Right cardiac atrium (tissue), 5 donors: ENCODE measurements around the gene POU3F1. TPM values are rescaled to one million over a fixed set of nuclear protein-coding genes. Genes with fewer than 3 reads are reported as not detected.

Experiments
- ATAC-seq, 2 donors: fragments of 200-7000 bp; cut with Tn5 transposase; one replicate each; pipeline versions ENCODE4 v1.8.0 to v1.9.1; 2020; ENCODE audit warnings: moderate library complexity in 2 of 2, mild to moderate bottlenecking in 1 of 2
- DNase-seq, 3 donors: peaks; one replicate each; pipeline ENCODE4 v3.0.0-alpha.2; 2020
- H3K27ac ChIP-seq: one replicate; pipeline ENCODE4 v1.5.1; 2013; ENCODE audit warnings: mild to moderate bottlenecking, low read length, control low read depth, moderate library complexity
- H3K27me3 ChIP-seq: one replicate; pipeline ENCODE4 v1.6.1; 2013; ENCODE audit not compliant: control insufficient read depth, insufficient read depth
- H3K4me1 ChIP-seq: one replicate; pipeline ENCODE4 v1.6.1; 2013; ENCODE audit warnings: low read length; ENCODE audit not compliant: control insufficient read depth, insufficient read depth
- H3K4me3 ChIP-seq: one replicate; pipeline ENCODE4 v1.5.1; 2013; ENCODE audit warnings: low read length, control low read depth
- H3K9me3 ChIP-seq: one replicate; pipeline ENCODE4 v1.6.1; 2013; ENCODE audit warnings: low read length; ENCODE audit not compliant: control insufficient read depth
- WGBS: extraction: QIAGEN DNeasy Blood & Tissue Kit; methylation state at CpG from one replicate; pipeline ENCODE4 v1.1.7; 2013; 5-methylcytosine and 5-hydroxymethylcytosine counted together
- intact Hi-C, 4 donors: fragments of 100-400 bp; cut with DNase I; formaldehyde crosslinking; loops; one replicate each; pipeline versions ENCODE4 v1.11.0 to v1.14.0; 2022 to 2023
- long read RNA-seq, 4 donors: library from polyadenylated mRNA; unstranded; transcript quantifications; one replicate each; pipeline ENCODE4 v2.0.0, GENCODE V29; 2020 to 2021
- polyA plus RNA-seq: library from polyadenylated mRNA; stranded (reverse); fragments of 200-250 nt; gene quantifications from one replicate; pipeline ENCODE4 v1.2.3, GENCODE V29; 2013
- total RNA-seq, 4 donors: library from RNA; stranded (reverse); fragmentation: NEBNext Ultra II Directional; extraction: Animal tissue kit (Norgen Biotek cat#: 25700); gene quantifications; one replicate each; pipeline ENCODE4 v1.2.1, GENCODE V29; 2021
- donor health status: healthy with polysubstance abuse.
- donor health status: DM: no; HTN: yes; CAD: no.
- donor health status: DM: no; HTN: no; CAD: no.
- donor health status: DM: no; HTN: yes; CAD: no; lungs with severe emphysema.
- donor health status: DM: yes; HTN: yes; CAD: no.

POU3F1 gene
- total RNA-seq, result under 1 TPM in 3 of 4 donors, not detected in 1; 0.09 to 0.17 (median 0.17) TPM
- polyA plus RNA-seq, result 0.07 TPM
- long read RNA-seq, donor 1, result 0 reads
- long read RNA-seq, donor 2, result 0 reads
- long read RNA-seq, donor 3, result 0 reads
- long read RNA-seq, donor 4, result 0 reads

GRCh38 chr1:38046333-38046883 is at the start of gene POU3F1:
TSS of gene POU3F1 (minus strand) at chr1:38046793. CDS start at chr1:38046743, 50 bp downstream.
- Histone ChIP-seq H3K9me3 (no peaks in the 10 kb centered on the region), H3K4me3 (peak within 1 kb of the TSS; percentile 47), H3K27ac (no peak within 1 kb of the TSS), H3K27me3 (no peaks in the 10 kb centered on the region), H3K4me1 (no peaks in the 10 kb centered on the region)
- ATAC-seq (no peak), DNase-seq (no peak)
- intact Hi-C loops, result no loop called here
- WGBS, result 2% methylated on average over 92 of the region's 92 CpGs

- Histone ChIP-seq H3K27me3 (no peaks in the 10 kb centered on the region), H3K9me3 (no peaks in the 10 kb centered on the region), H3K4me3 (no peak overlapping the region), H3K27ac (no peak overlapping the region), H3K4me1 (no peaks in the 10 kb centered on the region)
- DNase-seq (no peak), ATAC-seq (no peak)
- intact Hi-C loops, result no loop called here
- 87% methylated on average over 12 of the region's 12 CpGs for WGBS
Observed at GRCh38 chr1:38095454-38095931, 48.9 kb upstream of the POU3F1 start.

- intact Hi-C loops, result no loop called here
- no peaks in the 10 kb centered on the region for H3K27me3 ChIP-seq
- no peak overlapping the region for H3K27ac ChIP-seq
- ATAC-seq, result no peak
- WGBS, result 66% methylated on average over 11 of the region's 11 CpGs
- no peaks in the 10 kb centered on the region for H3K4me1 ChIP-seq
- H3K4me3 ChIP-seq, result no peak overlapping the region
- DNase-seq, result no peak
- no peaks in the 10 kb centered on the region for H3K9me3 ChIP-seq
Observed at GRCh38 chr1:38094711-38095290, 48.2 kb upstream of the POU3F1 start.

GRCh38 chr1:38093569-38094520 is 47.3 kb upstream of the POU3F1 start:
- ATAC-seq (no peak), DNase-seq (no peak)
- Histone ChIP-seq H3K9me3 (no peaks in the 10 kb centered on the region), H3K27me3 (no peaks in the 10 kb centered on the region), H3K27ac (no peak overlapping the region), H3K4me3 (no peak overlapping the region), H3K4me1 (no peaks in the 10 kb centered on the region)
- 61% methylated on average over 18 of the region's 18 CpGs for WGBS
- intact Hi-C loops, result no loop called here

- H3K27me3 ChIP-seq, result no peaks in the 10 kb centered on the region
- no peak overlapping the region for H3K4me3 ChIP-seq
- no peaks in the 10 kb centered on the region for H3K9me3 ChIP-seq
- ATAC-seq (no peak), DNase-seq (no peak)
- WGBS, result 30% methylated on average over 4 of the region's 4 CpGs
- no peak overlapping the region for H3K27ac ChIP-seq
- intact Hi-C loops, result no loop called here
- H3K4me1 ChIP-seq, result no peaks in the 10 kb centered on the region
Observed at GRCh38 chr1:38092256-38092655, 45.7 kb upstream of the POU3F1 start.

GRCh38 chr1:38090796-38091195 is 44.2 kb upstream of the POU3F1 start:
- no peak for ATAC-seq
- DNase-seq, result no peak
- no peak overlapping the region for H3K27ac ChIP-seq
- intact Hi-C loops, result no loop called here
- H3K4me1 ChIP-seq, result no peaks in the 10 kb centered on the region
- WGBS, result 82% methylated on average over 3 of the region's 3 CpGs
- no peaks in the 10 kb centered on the region for H3K27me3 ChIP-seq
- no peaks in the 10 kb centered on the region for H3K9me3 ChIP-seq
- no peak overlapping the region for H3K4me3 ChIP-seq

GRCh38 chr1:38089712-38090360 is 43.2 kb upstream of the POU3F1 start:
- WGBS, result 89% methylated on average over 11 of the region's 11 CpGs
- Histone ChIP-seq H3K4me1 (peaks cover 2% of the 10 kb centered on the region), H3K27me3 (no peaks in the 10 kb centered on the region), H3K9me3 (no peaks in the 10 kb centered on the region), H3K27ac (no peak overlapping the region), H3K4me3 (no peak overlapping the region)
- ATAC-seq, result no peak
- no peak for DNase-seq
- intact Hi-C loops, result no loop called here

- 54% methylated on average over 6 of the region's 6 CpGs for WGBS
- H3K4me3 ChIP-seq, result no peak overlapping the region
- intact Hi-C loops, result no loop called here
- H3K9me3 ChIP-seq, result no peaks in the 10 kb centered on the region
- ATAC-seq (no peak), DNase-seq (no peak)
- no peak overlapping the region for H3K27ac ChIP-seq
- no peaks in the 10 kb centered on the region for H3K27me3 ChIP-seq
- H3K4me1 ChIP-seq, result peaks cover 3% of the 10 kb centered on the region
Observed at GRCh38 chr1:38088791-38089190, 42.2 kb upstream of the POU3F1 start.

GRCh38 chr1:38088366-38088765 is 41.8 kb upstream of the POU3F1 start:
- H3K9me3 ChIP-seq, result no peaks in the 10 kb centered on the region
- 41% methylated on average over 6 of the region's 6 CpGs for WGBS
- H3K4me1 ChIP-seq, result peaks cover 3% of the 10 kb centered on the region
- no peak for ATAC-seq
- H3K27ac ChIP-seq, result no peak overlapping the region
- H3K27me3 ChIP-seq, result no peaks in the 10 kb centered on the region
- intact Hi-C loops, result no loop called here
- H3K4me3 ChIP-seq, result no peak overlapping the region
- no peak for DNase-seq

GRCh38 chr1:38087676-38088075 is 41.1 kb upstream of the POU3F1 start:
- Histone ChIP-seq H3K9me3 (no peaks in the 10 kb centered on the region), H3K27me3 (no peaks in the 10 kb centered on the region), H3K27ac (no peak overlapping the region), H3K4me1 (peaks cover 3% of the 10 kb centered on the region), H3K4me3 (no peak overlapping the region)
- 82% methylated on average over 9 of the region's 9 CpGs for WGBS
- DNase-seq (no peak), ATAC-seq (no peak)
- intact Hi-C loops, result no loop called here
